ENCODE results near the gene MAP6D1.

Gene MAP6D1

GRCh38 chr3:183810643-183811594 is 14.5 kb downstream of the MAP6D1 start:
- TF ChIP-seq POLR2A (IDR thresholded peaks at IDR 0.05; ENCODE audit: low read depth, low read length) (no peak), TAF1 (IDR thresholded peaks at IDR 0.05; ENCODE audit: borderline replicate concordance, low read depth, low read length) (no peak), POLR2AphosphoS5 (IDR thresholded peaks at IDR 0.05; ENCODE audit: low read depth, low read length) (no peak)
- no peak for DNase-seq (ENCODE audit: insufficient read length)
- FAIRE-seq, result no peak

- no peak for TF ChIP-seq POLR2AphosphoS5 (IDR thresholded peaks at IDR 0.05; ENCODE audit: low read depth, low read length)
- no peak for TF ChIP-seq POLR2A (IDR thresholded peaks at IDR 0.05; ENCODE audit: low read depth, low read length)
- no peak for TF ChIP-seq TAF1 (IDR thresholded peaks at IDR 0.05; ENCODE audit: borderline replicate concordance, low read depth, low read length)
- FAIRE-seq, result no peak
- DNase-seq (ENCODE audit: insufficient read length), result no peak
These were observed 16.1 kb downstream of the MAP6D1 start for GRCh38 chr3:183809270-183809669.

GRCh38 chr3:183808355-183808754 is 17.0 kb downstream of the MAP6D1 start:
- FAIRE-seq (no peak), DNase-seq (ENCODE audit: insufficient read length) (no peak)
- TF ChIP-seq POLR2A (IDR thresholded peaks at IDR 0.05; ENCODE audit: low read depth, low read length) (no peak), TAF1 (IDR thresholded peaks at IDR 0.05; ENCODE audit: borderline replicate concordance, low read depth, low read length) (no peak), POLR2AphosphoS5 (IDR thresholded peaks at IDR 0.05; ENCODE audit: low read depth, low read length) (no peak)

- TF ChIP-seq POLR2AphosphoS5 (IDR thresholded peaks at IDR 0.05; ENCODE audit: low read depth, low read length), result no peak
- TF ChIP-seq POLR2A (IDR thresholded peaks at IDR 0.05; ENCODE audit: low read depth, low read length), result no peak
- TF ChIP-seq TAF1 (IDR thresholded peaks at IDR 0.05; ENCODE audit: borderline replicate concordance, low read depth, low read length), result no peak
- no peak for FAIRE-seq
- DNase-seq (ENCODE audit: insufficient read length), result no peak
These were observed 17.5 kb downstream of the MAP6D1 start for GRCh38 chr3:183807881-183808280.

GRCh38 chr3:183807209-183807728 is 18.1 kb downstream of the MAP6D1 start:
- DNase-seq (ENCODE audit: insufficient read length), result no peak
- no peak for FAIRE-seq
- TF ChIP-seq TAF1 (IDR thresholded peaks at IDR 0.05; ENCODE audit: borderline replicate concordance, low read depth, low read length), result no peak
- 0 out of 2 replicates have a peak, but pooled peaks have one; percentile 20 for TF ChIP-seq POLR2A (IDR thresholded peaks at IDR 0.05; ENCODE audit: low read depth, low read length)

- TF ChIP-seq POLR2AphosphoS5 (IDR thresholded peaks at IDR 0.05; ENCODE audit: low read depth, low read length) (no peak), POLR2A (IDR thresholded peaks at IDR 0.05; ENCODE audit: low read depth, low read length) (no peak), TAF1 (IDR thresholded peaks at IDR 0.05; ENCODE audit: borderline replicate concordance, low read depth, low read length) (no peak)
These were observed 22.4 kb downstream of the MAP6D1 start for GRCh38 chr3:183802989-183803388.

GRCh38 chr3:183801601-183802000 is 23.8 kb downstream of the MAP6D1 start:
- no peak for FAIRE-seq
- no peak for DNase-seq (ENCODE audit: insufficient read length)
- TF ChIP-seq POLR2A (IDR thresholded peaks at IDR 0.05; ENCODE audit: low read depth, low read length), result no peak
- no peak for TF ChIP-seq POLR2AphosphoS5 (IDR thresholded peaks at IDR 0.05; ENCODE audit: low read depth, low read length)
- TF ChIP-seq TAF1 (IDR thresholded peaks at IDR 0.05; ENCODE audit: borderline replicate concordance, low read depth, low read length), result no peak

More at GRCh38 chr3:183802989-183803388, 22.4 kb downstream of the MAP6D1 start:
- FAIRE-seq (no peak), DNase-seq (ENCODE audit: insufficient read length) (no peak)

GRCh38 chr3:183800243-183800863 is 25.0 kb downstream of the MAP6D1 start:
- TF ChIP-seq POLR2AphosphoS5 (IDR thresholded peaks at IDR 0.05; ENCODE audit: low read depth, low read length), result no peak
- DNase-seq (ENCODE audit: insufficient read length) (no peak), FAIRE-seq (no peak)

- FAIRE-seq (no peak), DNase-seq (ENCODE audit: insufficient read length) (no peak)
- TF ChIP-seq POLR2A (IDR thresholded peaks at IDR 0.05; ENCODE audit: low read depth, low read length), result no peak
- no peak for TF ChIP-seq TAF1 (IDR thresholded peaks at IDR 0.05; ENCODE audit: borderline replicate concordance, low read depth, low read length)
- TF ChIP-seq POLR2AphosphoS5 (IDR thresholded peaks at IDR 0.05; ENCODE audit: low read depth, low read length), result no peak
These were observed 25.9 kb downstream of the MAP6D1 start for GRCh38 chr3:183799461-183799860.

GRCh38 chr3:183797996-183798395 is 27.4 kb downstream of the MAP6D1 start:
- FAIRE-seq (no peak), DNase-seq (ENCODE audit: insufficient read length) (no peak)
- TF ChIP-seq POLR2AphosphoS5 (IDR thresholded peaks at IDR 0.05; ENCODE audit: low read depth, low read length) (no peak), TAF1 (IDR thresholded peaks at IDR 0.05; ENCODE audit: borderline replicate concordance, low read depth, low read length) (no peak), POLR2A (IDR thresholded peaks at IDR 0.05; ENCODE audit: low read depth, low read length) (no peak)

GRCh38 chr3:183796372-183796771 is 29.0 kb downstream of the MAP6D1 start:
- DNase-seq (ENCODE audit: insufficient read length) (no peak), FAIRE-seq (no peak)
- no peak for TF ChIP-seq POLR2A (IDR thresholded peaks at IDR 0.05; ENCODE audit: low read depth, low read length)
- TF ChIP-seq TAF1 (IDR thresholded peaks at IDR 0.05; ENCODE audit: borderline replicate concordance, low read depth, low read length), result no peak
- no peak for TF ChIP-seq POLR2AphosphoS5 (IDR thresholded peaks at IDR 0.05; ENCODE audit: low read depth, low read length)
